GM08714 (cell line): ENCODE measurements around the gene CAPZB.

Experiments
- H3K4me3 ChIP-seq: fragments of 200-500 bp; sonication (Bioruptor generic); 2 replicates; pipeline ENCODE4 v1.5.1; 2014; ENCODE audit warnings: mild to moderate bottlenecking, low read length, inconsistent platforms
- ZNF274 ChIP-seq: IDR thresholded peaks from 2 replicates; pipeline ENCODE4 v1.6.1; 2012; ENCODE audit warnings: mild to moderate bottlenecking, low read depth, low read length

Gene CAPZB

DNA sequence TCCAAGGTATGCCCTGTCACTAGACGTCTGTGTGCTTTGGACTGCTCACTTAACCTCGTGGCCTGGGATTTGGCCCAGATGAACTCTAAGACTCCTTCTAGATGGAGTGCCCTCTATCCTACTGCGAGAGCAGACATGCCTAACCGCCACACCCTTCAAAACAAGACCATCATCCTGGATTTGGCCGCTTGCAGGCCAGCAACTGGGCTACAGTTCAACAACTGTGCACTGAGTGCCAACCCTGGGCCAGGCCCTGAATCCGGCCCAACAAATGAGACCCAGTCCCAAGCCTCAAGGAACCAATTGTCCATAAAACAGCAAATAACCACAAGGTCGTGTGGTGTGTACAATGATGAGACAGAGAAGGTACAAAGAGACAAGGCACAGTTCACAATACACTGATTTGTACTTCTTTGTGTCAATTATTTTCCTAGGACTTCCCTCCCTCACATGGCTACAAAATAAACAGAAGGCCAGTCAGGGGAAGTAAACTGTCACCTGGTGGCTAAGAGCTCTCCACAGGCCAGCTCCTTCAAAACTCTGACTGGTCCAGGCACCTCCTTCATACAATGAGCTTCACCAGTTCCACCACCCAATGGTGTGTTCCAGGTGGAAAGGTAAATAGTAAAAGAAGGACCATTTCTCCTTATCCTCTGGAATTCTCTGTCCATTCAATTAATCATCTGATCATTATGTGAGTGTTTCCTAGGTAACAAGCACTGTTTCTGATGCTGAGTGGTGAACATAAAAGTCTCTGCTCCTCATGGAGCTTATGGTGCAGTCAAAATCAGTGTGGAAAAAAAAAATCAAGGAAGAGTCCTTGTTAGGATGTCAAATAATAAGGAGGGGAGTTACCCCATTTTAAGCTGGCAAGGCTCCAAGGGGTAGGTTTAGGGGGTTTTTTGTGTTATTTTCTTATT lies 60.4 kb downstream of the CAPZB start:
- no peak for TF ChIP-seq ZNF274
- H3K4me3 ChIP-seq = no peak overlapping the region

DNA sequence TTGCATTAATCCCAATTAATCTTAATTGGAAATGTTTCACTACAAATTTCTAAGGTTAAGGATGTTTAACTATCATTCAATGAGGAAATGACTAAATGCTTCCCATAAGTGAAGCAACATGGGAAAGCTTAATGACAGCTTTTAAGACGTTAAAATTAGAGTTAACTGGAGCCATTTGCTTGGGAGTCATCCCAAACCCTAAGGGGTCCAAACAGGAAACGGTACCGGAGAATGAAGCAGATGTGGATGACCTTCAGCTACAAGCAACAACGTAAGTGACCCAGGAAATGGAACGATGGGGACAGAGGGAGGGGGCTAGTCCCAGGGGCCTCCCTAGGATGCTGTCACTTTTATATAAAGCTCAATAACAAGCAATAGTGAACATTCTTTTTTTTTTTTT lies 62.2 kb downstream of the CAPZB start:
- no peak for TF ChIP-seq ZNF274
- no peak overlapping the region for H3K4me3 ChIP-seq

DNA sequence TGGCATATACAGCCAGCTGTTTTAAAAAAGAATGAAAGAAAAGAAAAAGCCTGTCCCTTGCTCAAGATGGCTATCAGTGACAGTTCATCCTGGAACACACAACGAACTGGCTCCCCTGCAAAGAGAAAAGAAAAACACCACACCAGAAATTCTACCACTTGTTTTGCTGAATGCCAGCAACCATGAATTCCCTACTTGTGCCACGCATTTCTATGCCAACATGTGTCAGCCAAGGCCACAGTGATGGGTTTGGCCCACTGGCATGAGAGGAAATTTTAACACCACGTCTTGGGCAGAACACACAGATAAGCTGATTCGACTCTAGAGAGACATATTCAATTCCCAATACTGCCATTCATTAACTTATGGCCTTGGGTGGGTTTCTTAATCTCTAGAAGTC lies 64.0 kb downstream of the CAPZB start:
- H3K4me3 ChIP-seq = no peak overlapping the region
- TF ChIP-seq ZNF274 = no peak

DNA sequence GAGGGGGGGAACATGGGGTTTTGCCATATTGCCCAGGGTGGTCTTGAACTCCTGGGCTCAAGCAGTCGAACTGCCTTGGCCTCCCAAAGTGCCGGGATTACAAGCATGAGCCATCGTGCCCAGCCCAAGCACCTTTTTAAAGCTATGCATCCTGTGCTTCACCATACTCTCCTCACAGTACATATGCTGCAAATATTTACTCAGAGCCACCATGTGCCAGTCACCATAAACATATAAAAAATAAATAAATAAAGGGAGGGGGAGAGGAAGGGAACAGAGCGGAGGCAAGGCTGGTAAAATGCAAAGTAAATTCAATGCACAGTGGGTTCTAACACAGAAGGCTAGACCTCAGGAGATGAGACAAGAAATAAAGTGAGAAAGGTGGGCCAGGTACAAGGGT lies 64.7 kb downstream of the CAPZB start:
- TF ChIP-seq ZNF274 = no peak
- no peak overlapping the region for H3K4me3 ChIP-seq

DNA sequence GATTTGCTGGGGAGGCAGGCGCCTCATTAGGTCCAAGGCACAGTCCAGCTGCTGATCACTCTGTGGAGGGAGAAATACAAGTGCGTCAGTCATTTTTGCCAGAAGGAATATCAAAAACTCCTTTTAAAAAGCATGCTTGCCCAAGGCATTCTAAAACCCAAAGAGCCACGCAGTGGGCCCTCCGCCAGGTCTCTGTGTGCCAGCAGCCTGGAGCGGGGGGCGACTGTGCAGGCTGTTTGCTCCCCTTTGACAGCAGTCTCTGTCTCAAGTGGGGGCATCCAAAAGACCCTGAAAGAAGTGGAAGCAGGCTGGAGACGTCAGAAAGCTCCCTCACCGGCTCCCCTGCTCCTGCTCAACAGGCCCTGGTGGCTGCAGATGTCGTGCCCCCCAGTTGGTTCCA lies 65.6 kb downstream of the CAPZB start:
- H3K4me3 ChIP-seq = no peak overlapping the region
- TF ChIP-seq ZNF274 = no peak

DNA sequence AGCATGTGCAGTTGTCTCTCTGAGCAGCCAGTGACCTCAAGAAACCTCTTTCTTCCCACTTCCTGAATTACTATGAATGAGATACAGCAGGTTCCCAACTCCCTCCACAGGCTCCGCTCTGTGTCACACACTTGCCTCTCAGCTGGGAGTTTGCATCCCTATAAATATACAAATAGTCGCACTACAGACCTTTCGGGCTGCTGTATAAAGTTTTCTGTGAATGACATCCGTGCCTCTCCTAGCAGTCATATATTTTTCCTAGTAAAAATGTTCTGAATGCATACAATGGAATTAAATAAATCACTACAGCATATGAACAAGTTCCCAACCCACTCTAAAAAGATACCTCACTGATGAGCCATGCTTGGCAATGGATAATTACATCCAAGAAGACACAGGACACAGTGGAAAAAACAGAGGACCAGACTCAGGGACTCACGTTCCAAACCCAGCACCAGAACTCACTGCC lies 66.8 kb downstream of the CAPZB start:
- no peak for TF ChIP-seq ZNF274
- no peak overlapping the region for H3K4me3 ChIP-seq

DNA sequence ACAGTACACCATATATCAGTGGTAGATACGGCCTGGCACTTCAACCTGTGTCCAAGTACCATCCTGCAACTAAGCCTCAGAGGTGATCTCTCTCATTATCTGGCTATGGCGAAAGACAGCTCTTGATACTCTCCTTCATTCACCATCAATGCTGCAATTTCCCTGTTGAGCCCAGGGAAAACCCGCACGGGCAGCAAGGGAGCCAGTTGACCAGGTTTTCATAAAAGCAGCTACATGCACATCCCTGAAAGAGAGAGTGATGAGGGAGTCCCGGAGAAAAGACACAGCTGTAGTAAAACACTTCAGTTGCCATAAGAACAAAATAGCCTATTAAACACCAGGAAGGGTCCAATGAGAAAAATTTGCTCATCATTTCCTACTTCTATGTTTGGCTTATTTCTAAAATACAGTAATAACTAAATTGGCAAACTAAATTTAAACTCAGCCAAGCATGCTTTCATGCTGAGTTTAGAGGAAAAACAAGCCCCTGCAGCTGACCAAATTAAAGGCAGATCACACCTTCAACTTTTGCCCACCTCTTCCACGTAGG lies 68.3 kb downstream of the CAPZB start:
- H3K4me3 ChIP-seq = no peak overlapping the region
- no peak for TF ChIP-seq ZNF274

DNA sequence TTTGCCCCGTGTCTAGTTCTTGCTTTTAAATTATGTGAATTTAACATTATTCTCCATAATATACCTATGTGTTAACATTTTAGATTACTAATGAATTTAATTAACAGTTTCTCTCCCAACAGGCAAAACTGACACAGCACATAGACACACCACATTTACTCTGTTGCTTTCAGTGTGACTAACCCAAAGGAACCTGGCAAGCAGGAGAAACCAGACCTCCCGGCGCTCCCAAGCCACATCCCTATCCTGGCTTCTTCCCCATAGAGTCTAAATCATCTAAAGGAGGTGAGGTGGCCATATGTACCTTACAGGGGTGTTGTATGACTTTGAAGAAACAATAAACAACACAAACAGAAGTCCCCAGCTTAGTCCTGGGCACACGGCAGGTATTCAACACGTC lies 69.2 kb downstream of the CAPZB start:
- no peak for TF ChIP-seq ZNF274
- no peak overlapping the region for H3K4me3 ChIP-seq

DNA sequence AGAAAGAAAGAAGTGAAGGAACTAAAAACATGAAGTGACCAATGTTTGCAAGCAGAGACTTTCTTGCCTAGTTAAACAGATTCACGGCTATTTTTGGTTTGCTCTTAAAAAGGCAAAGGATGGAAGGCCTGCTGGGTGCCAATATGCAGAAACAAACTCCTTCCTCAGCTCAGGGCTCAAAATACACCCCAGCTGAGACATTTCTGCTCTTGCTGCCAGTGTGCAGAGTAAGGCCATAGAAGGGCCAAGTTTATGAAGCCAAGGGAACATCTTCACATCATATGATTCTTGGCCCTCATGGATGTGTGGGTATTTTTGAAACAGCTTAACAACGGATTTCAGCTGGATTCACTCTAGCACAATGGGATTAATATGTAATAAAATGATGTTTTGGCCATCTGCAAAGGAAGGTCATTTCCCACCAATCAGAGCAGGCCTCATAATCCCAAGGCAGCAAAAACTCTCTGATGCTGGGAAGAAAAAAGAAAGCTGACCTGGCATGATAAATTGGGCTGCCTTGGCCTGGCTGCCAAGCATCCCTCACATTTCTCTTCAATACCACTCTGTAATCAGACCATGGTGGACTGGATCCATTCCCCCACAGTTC lies 70.7 kb downstream of the CAPZB start:
- no peak for TF ChIP-seq ZNF274
- no peak overlapping the region for H3K4me3 ChIP-seq

DNA sequence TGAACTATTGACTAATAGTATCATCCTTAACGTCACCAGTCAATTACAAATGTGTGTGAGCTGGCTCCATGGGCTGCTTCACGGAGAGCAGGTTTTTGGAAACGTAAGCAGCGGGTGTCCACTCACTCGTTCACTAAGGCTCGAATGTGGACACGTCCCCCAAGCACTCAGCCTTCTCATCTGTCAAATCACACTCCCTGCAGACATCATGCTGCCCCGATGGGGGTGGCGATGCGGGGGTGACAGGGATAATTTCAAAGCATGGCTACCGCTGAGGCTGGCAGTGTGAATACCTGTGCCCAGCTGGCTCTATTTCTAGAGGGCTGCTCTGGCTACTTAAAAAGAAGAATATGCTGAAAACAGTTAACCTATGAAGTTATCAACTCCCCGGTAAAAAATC lies 71.3 kb downstream of the CAPZB start:
- H3K4me3 ChIP-seq = no peak overlapping the region
- no peak for TF ChIP-seq ZNF274

DNA sequence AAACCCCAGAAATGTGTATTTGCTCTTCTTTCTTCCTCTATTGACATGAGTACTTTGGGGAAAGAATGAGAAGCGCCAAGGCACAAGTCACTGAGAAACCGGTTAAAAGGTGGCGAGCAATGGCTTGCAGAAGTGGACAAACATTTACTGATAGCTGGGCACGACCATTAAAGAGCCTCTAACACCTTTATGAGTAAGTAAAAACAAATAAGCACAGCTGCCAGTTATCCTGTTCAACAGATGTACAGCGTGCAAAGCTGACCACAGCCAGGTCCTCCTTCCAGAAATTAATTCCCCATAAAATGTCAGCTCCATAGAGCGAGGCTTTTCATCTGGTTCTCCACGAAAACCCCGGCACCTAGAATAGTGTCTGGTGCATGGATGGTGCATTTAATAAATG lies 72.7 kb downstream of the CAPZB start:
- TF ChIP-seq ZNF274 = no peak

DNA sequence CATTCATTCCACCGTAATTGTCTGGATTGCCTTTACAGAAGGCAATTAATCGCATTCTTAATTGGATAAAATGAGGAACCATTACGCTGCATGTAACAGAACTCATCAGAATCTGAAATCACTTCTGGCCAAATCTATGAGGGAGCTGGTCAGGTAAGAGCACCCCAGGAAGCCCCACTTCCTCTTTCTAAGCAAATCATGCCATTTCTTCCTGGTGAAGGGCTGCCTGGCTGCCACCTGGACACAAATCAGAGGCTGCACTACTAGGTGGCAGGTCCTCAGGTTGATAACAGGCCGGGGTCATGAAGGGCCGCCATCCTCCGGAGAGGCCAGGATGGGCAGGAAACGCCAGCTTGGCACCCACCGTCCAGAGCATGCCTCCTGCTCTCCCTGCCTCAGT lies 73.7 kb downstream of the CAPZB start:
- TF ChIP-seq ZNF274 = no peak
- H3K4me3 ChIP-seq = no peak overlapping the region

More for the DNA sequence above, 72.7 kb downstream of the CAPZB start:
- no peak overlapping the region for H3K4me3 ChIP-seq

DNA sequence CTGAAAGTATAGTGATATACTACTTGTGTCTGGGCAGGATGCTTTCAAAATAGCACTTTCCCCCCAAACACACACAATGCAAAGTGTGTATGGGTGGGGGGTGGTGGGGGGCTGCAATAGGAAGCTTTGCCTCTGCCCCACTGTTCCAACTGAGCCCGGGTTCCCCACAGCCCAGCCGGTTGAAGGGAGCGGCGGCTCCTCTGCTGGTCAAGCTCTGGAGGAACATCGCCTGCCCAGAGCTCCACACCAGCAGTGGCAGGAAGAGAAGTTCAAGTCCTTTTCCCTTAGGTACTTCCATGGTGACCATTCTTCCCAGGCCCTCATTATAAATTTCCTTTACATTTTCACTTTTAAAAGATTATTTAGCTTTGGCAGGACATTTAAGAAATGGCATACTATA lies 74.9 kb downstream of the CAPZB start:
- no peak for TF ChIP-seq ZNF274
- H3K4me3 ChIP-seq = no peak overlapping the region

DNA sequence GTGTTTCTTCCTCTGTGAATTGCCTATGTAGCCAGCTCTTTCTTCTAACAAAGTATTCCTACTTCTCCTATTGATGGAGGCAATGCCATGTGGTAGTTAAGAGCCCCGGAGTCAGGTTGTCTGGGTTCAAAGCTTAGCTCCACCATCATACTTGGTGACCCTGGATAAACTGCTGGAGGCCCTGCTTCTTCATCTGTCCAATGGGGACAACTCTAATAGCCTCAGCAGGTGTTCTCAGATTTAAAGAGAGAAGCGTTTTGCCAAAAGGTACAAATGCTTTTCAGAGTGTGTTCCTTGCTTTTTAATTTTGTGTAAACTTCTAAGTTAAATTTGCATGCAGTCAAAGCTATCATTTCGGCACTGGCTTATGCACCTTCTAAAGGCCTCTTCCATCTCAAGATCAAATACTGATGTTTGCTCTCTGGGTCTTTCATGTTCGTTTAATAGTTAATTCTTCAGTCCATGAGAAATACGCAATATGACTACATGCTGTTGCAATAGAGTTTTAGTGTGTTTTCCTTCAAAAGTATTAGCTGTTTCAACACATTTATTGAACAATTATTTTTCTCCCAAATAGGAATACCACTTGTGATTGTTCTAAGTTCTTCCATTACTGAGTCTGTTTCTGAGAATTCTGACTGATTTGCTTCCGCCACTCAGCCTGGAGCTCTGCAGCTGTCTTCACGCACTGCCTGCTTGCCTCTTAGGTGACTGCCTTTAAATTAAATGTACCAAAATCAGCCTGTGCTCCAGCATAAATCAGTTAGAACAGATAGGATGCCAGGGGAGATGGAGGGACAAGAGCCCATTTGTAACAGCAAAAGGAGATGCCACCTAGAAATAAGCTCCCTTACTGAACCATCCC lies 75.6 kb downstream of the CAPZB start:
- TF ChIP-seq ZNF274 = no peak
- no peak overlapping the region for H3K4me3 ChIP-seq
